ENCODE measurements around the gene RDM1. TPM values are rescaled to one million over a fixed set of nuclear protein-coding genes. Genes with fewer than 3 reads are reported as not detected.

Gene RDM1
- total RNA-seq, 1 experiment from 2014 or later: 4.7 TPM

DNA sequence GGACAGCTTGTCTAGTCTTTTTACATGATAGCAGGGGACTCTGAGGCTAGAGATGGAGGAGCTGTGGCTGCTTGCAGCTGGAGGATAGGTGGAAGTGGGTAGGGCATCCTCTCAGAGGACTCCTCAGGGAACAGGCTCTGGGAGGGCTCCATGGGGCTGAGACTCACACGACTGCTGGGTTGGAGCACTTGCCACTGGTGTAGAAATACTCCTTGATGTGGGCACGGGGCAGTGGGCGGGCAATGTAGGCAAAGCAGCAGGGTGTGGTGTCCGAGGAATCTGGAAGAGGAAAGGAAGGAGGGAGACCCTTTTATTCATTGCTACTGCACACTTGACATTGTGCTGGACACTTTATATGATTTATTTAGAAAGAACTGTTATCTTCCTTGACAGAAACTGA, 52.2 kb downstream of the RDM1 start (continued):
- TF ChIP-seq, protein P1, sequence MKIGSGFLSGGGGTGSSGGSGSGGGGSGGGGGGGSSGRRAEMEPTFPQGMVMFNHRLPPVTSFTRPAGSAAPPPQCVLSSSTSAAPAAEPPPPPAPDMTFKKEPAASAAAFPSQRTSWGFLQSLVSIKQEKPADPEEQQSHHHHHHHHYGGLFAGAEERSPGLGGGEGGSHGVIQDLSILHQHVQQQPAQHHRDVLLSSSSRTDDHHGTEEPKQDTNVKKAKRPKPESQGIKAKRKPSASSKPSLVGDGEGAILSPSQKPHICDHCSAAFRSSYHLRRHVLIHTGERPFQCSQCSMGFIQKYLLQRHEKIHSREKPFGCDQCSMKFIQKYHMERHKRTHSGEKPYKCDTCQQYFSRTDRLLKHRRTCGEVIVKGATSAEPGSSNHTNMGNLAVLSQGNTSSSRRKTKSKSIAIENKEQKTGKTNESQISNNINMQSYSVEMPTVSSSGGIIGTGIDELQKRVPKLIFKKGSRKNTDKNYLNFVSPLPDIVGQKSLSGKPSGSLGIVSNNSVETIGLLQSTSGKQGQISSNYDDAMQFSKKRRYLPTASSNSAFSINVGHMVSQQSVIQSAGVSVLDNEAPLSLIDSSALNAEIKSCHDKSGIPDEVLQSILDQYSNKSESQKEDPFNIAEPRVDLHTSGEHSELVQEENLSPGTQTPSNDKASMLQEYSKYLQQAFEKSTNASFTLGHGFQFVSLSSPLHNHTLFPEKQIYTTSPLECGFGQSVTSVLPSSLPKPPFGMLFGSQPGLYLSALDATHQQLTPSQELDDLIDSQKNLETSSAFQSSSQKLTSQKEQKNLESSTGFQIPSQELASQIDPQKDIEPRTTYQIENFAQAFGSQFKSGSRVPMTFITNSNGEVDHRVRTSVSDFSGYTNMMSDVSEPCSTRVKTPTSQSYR (CRISPR knock-in tag; IDR thresholded peaks at IDR 0.05): no peak

DNA sequence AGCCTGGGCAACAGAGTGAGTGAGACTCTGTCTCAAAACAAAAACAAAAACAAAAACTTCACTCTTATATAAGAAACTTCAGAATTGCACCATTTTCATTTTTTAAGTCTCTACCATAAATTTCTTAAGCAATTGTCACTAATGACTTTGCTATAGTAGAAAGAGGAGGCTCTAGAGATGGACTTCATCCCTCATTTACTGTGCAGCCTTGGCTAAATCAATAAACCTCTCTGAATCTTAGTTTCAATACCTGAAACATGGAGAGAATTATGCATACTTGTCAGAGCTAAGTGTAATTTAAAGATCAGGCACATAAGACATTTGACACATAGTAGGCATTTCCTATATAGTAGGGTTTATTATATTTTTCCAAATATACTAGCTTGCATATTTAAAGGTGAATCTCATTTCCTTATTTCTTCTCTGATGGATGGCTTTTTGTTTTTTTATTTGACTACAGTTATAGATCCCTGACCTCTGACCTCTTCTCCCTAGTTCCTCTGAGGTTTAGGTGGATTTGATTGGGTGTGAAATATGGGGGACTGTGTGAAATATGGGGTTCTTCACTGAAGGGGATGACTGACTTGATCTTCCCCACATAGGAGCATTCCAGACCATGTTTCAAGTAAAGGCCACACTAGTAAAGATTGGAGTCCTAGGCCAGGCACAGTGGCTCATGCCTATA, 53.1 kb downstream of the RDM1 start:
- H3K27ac Mint-ChIP-seq: no peak overlapping the region
- ChIA-PET CTCF (no interaction called here), POLR2A (no interaction called here)
- no peaks in the 10 kb centered on the region for H3K36me3 Mint-ChIP-seq
- no peak for ATAC-seq
- H3K4me3 Mint-ChIP-seq: no peak overlapping the region
- peaks cover 9% of the 10 kb centered on the region for H3K4me1 Mint-ChIP-seq
- no peaks in the 10 kb centered on the region for H3K9me3 Mint-ChIP-seq
- TF ChIP-seq GTF2I (CRISPR knock-in tag; conservative IDR thresholded peaks at IDR 0.05): no peak
- no peak for TF ChIP-seq CREM (CRISPR knock-in tag; IDR thresholded peaks at IDR 0.05)
- TF ChIP-seq ZNF219 (CRISPR knock-in tag; IDR thresholded peaks at IDR 0.05; ENCODE audit: borderline replicate concordance): no peak
- TF ChIP-seq, protein P2, sequence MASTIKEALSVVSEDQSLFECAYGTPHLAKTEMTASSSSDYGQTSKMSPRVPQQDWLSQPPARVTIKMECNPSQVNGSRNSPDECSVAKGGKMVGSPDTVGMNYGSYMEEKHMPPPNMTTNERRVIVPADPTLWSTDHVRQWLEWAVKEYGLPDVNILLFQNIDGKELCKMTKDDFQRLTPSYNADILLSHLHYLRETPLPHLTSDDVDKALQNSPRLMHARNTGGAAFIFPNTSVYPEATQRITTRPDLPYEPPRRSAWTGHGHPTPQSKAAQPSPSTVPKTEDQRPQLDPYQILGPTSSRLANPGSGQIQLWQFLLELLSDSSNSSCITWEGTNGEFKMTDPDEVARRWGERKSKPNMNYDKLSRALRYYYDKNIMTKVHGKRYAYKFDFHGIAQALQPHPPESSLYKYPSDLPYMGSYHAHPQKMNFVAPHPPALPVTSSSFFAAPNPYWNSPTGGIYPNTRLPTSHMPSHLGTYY (CRISPR knock-in tag; IDR thresholded peaks at IDR 0.05): no peak
- TF ChIP-seq HMGA2 (CRISPR knock-in tag; IDR thresholded peaks at IDR 0.05): no peak
- no peak for TF ChIP-seq IRF2 (CRISPR knock-in tag; IDR thresholded peaks at IDR 0.05; ENCODE audit: borderline replicate concordance, low read depth)
- TF ChIP-seq, protein P3, sequence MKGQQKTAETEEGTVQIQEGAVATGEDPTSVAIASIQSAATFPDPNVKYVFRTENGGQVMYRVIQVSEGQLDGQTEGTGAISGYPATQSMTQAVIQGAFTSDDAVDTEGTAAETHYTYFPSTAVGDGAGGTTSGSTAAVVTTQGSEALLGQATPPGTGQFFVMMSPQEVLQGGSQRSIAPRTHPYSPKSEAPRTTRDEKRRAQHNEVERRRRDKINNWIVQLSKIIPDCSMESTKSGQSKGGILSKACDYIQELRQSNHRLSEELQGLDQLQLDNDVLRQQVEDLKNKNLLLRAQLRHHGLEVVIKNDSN (CRISPR knock-in tag; IDR thresholded peaks at IDR 0.05): no peak
- no peak for TF ChIP-seq CREB1 (CRISPR knock-in tag; IDR thresholded peaks at IDR 0.05)
- no peak for TF ChIP-seq ELF4 (CRISPR knock-in tag; IDR thresholded peaks at IDR 0.05; ENCODE audit: low read depth)
- no peak for TF ChIP-seq TEAD4 (CRISPR knock-in tag; IDR thresholded peaks at IDR 0.05)
- TF ChIP-seq, protein P4, sequence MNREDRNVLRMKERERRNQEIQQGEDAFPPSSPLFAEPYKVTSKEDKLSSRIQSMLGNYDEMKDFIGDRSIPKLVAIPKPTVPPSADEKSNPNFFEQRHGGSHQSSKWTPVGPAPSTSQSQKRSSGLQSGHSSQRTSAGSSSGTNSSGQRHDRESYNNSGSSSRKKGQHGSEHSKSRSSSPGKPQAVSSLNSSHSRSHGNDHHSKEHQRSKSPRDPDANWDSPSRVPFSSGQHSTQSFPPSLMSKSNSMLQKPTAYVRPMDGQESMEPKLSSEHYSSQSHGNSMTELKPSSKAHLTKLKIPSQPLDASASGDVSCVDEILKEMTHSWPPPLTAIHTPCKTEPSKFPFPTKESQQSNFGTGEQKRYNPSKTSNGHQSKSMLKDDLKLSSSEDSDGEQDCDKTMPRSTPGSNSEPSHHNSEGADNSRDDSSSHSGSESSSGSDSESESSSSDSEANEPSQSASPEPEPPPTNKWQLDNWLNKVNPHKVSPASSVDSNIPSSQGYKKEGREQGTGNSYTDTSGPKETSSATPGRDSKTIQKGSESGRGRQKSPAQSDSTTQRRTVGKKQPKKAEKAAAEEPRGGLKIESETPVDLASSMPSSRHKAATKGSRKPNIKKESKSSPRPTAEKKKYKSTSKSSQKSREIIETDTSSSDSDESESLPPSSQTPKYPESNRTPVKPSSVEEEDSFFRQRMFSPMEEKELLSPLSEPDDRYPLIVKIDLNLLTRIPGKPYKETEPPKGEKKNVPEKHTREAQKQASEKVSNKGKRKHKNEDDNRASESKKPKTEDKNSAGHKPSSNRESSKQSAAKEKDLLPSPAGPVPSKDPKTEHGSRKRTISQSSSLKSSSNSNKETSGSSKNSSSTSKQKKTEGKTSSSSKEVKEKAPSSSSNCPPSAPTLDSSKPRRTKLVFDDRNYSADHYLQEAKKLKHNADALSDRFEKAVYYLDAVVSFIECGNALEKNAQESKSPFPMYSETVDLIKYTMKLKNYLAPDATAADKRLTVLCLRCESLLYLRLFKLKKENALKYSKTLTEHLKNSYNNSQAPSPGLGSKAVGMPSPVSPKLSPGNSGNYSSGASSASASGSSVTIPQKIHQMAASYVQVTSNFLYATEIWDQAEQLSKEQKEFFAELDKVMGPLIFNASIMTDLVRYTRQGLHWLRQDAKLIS (CRISPR knock-in tag; IDR thresholded peaks at IDR 0.05; ENCODE audit: borderline replicate concordance): no peak
- TF ChIP-seq, protein P5, sequence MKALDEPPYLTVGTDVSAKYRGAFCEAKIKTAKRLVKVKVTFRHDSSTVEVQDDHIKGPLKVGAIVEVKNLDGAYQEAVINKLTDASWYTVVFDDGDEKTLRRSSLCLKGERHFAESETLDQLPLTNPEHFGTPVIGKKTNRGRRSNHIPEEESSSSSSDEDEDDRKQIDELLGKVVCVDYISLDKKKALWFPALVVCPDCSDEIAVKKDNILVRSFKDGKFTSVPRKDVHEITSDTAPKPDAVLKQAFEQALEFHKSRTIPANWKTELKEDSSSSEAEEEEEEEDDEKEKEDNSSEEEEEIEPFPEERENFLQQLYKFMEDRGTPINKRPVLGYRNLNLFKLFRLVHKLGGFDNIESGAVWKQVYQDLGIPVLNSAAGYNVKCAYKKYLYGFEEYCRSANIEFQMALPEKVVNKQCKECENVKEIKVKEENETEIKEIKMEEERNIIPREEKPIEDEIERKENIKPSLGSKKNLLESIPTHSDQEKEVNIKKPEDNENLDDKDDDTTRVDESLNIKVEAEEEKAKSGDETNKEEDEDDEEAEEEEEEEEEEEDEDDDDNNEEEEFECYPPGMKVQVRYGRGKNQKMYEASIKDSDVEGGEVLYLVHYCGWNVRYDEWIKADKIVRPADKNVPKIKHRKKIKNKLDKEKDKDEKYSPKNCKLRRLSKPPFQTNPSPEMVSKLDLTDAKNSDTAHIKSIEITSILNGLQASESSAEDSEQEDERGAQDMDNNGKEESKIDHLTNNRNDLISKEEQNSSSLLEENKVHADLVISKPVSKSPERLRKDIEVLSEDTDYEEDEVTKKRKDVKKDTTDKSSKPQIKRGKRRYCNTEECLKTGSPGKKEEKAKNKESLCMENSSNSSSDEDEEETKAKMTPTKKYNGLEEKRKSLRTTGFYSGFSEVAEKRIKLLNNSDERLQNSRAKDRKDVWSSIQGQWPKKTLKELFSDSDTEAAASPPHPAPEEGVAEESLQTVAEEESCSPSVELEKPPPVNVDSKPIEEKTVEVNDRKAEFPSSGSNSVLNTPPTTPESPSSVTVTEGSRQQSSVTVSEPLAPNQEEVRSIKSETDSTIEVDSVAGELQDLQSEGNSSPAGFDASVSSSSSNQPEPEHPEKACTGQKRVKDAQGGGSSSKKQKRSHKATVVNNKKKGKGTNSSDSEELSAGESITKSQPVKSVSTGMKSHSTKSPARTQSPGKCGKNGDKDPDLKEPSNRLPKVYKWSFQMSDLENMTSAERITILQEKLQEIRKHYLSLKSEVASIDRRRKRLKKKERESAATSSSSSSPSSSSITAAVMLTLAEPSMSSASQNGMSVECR (CRISPR knock-in tag; IDR thresholded peaks at IDR 0.05; ENCODE audit: borderline replicate concordance): no peak
- TF ChIP-seq, protein P6, sequence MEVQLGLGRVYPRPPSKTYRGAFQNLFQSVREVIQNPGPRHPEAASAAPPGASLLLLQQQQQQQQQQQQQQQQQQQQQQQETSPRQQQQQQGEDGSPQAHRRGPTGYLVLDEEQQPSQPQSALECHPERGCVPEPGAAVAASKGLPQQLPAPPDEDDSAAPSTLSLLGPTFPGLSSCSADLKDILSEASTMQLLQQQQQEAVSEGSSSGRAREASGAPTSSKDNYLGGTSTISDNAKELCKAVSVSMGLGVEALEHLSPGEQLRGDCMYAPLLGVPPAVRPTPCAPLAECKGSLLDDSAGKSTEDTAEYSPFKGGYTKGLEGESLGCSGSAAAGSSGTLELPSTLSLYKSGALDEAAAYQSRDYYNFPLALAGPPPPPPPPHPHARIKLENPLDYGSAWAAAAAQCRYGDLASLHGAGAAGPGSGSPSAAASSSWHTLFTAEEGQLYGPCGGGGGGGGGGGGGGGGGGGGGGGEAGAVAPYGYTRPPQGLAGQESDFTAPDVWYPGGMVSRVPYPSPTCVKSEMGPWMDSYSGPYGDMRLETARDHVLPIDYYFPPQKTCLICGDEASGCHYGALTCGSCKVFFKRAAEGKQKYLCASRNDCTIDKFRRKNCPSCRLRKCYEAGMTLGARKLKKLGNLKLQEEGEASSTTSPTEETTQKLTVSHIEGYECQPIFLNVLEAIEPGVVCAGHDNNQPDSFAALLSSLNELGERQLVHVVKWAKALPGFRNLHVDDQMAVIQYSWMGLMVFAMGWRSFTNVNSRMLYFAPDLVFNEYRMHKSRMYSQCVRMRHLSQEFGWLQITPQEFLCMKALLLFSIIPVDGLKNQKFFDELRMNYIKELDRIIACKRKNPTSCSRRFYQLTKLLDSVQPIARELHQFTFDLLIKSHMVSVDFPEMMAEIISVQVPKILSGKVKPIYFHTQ (CRISPR knock-in tag; IDR thresholded peaks at IDR 0.05): no peak
- no peak for TF ChIP-seq NR3C1 (CRISPR knock-in tag; conservative IDR thresholded peaks at IDR 0.05; ENCODE audit: low read depth)
- TF ChIP-seq, protein P7, sequence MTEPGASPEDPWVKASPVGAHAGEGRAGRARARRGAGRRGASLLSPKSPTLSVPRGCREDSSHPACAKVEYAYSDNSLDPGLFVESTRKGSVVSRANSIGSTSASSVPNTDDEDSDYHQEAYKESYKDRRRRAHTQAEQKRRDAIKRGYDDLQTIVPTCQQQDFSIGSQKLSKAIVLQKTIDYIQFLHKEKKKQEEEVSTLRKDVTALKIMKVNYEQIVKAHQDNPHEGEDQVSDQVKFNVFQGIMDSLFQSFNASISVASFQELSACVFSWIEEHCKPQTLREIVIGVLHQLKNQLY (CRISPR knock-in tag; IDR thresholded peaks at IDR 0.05): no peak
- TF ChIP-seq, protein P8, sequence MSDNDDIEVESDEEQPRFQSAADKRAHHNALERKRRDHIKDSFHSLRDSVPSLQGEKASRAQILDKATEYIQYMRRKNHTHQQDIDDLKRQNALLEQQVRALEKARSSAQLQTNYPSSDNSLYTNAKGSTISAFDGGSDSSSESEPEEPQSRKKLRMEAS (CRISPR knock-in tag; IDR thresholded peaks at IDR 0.05): no peak
- no peak for TF ChIP-seq ZBTB21 (CRISPR knock-in tag; IDR thresholded peaks at IDR 0.05; ENCODE audit: borderline replicate concordance)
- no peaks in the 10 kb centered on the region for H3K27me3 Mint-ChIP-seq (ENCODE audit: low read depth)
- DNase-seq (ENCODE audit: low spot score): no peak
